ENCODE data around the gene LRRC4B. TPM values are rescaled to one million over a fixed set of nuclear protein-coding genes. Genes with fewer than 3 reads are reported as not detected.
"Not testable (repeated sequence)": the region's sequence is repeated elsewhere in the genome, so short reads cannot be mapped to it uniquely, and the experiment has no call there.

LRRC4B gene
- total and polyA plus RNA-seq, 2 experiments from 2014 or later = 5.8 to 56.4 TPM

DNA sequence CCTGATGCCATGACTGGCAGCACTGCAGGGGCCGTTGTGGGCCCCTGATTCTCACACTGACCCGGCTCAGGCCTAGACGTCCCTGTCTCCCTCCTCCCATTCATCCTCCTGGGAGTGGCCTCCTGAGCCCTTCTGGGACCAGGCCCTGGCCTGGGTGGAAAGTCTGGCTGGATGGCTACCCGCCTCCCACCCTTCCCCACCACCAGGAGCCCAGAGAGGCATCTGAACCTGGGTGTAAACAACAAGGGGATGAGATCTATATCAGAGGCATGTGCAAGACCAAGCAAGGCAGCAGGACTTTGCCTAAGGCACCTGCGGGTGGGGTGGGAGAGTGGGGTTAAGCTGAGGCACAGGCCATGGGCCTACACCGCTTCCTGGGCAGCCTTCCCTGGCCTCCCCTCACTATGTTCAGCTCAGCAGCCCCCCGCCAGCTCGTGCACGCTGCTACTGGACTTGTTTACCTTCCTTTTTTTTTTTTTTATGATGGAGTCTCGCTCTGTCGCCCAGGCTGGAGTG lies 32.5 kb downstream of the LRRC4B start:
- no peak for DNase-seq (ENCODE audit: low read depth in 1 of 2, low spot score in 1 of 2)
- Histone ChIP-seq H3K27ac (no peak overlapping the region), H3K4me1 (ENCODE audit: low read depth) (no peaks in the 10 kb centered on the region), H3K4me3 (no peak overlapping the region), H3K27me3 (no peaks in the 10 kb centered on the region), H3K36me3 (no peaks in the 10 kb centered on the region), H3K9me3 (ENCODE audit: low read depth) (no peaks in the 10 kb centered on the region)
- TF ChIP-seq, protein P1, sequence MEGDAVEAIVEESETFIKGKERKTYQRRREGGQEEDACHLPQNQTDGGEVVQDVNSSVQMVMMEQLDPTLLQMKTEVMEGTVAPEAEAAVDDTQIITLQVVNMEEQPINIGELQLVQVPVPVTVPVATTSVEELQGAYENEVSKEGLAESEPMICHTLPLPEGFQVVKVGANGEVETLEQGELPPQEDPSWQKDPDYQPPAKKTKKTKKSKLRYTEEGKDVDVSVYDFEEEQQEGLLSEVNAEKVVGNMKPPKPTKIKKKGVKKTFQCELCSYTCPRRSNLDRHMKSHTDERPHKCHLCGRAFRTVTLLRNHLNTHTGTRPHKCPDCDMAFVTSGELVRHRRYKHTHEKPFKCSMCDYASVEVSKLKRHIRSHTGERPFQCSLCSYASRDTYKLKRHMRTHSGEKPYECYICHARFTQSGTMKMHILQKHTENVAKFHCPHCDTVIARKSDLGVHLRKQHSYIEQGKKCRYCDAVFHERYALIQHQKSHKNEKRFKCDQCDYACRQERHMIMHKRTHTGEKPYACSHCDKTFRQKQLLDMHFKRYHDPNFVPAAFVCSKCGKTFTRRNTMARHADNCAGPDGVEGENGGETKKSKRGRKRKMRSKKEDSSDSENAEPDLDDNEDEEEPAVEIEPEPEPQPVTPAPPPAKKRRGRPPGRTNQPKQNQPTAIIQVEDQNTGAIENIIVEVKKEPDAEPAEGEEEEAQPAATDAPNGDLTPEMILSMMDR (IDR thresholded peaks at IDR 0.05; ENCODE audit: low read depth, low read length) = no peak

DNA sequence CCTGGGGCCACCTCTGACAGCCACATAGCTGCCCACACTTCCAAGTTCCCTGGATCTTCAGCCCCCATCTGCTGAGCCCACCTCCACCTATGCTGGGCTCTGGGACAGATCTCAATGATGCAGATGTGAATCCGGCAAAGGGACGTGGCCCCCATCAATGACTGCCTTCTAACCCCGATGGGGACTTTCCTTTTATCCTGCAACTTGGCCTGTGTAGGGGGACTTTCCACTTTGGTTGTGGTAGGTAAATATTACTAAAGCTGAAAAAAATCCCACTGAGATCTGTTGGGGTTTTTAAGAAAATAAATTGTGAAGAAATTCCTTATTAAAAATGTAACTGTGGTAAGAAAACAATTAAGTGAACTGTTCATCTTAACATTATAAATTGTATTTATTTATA lies 33.8 kb downstream of the LRRC4B start:
- TF ChIP-seq, protein P1 (IDR thresholded peaks at IDR 0.05; ENCODE audit: low read depth, low read length) = no peak
- DNase-seq (ENCODE audit: low read depth in 1 of 2, low spot score in 1 of 2) = no peak
- Histone ChIP-seq H3K4me3 (no peak overlapping the region), H3K4me1 (ENCODE audit: low read depth) (no peaks in the 10 kb centered on the region), H3K36me3 (no peaks in the 10 kb centered on the region), H3K27ac (no peak overlapping the region), H3K9me3 (ENCODE audit: low read depth) (no peaks in the 10 kb centered on the region), H3K27me3 (no peaks in the 10 kb centered on the region)

DNA sequence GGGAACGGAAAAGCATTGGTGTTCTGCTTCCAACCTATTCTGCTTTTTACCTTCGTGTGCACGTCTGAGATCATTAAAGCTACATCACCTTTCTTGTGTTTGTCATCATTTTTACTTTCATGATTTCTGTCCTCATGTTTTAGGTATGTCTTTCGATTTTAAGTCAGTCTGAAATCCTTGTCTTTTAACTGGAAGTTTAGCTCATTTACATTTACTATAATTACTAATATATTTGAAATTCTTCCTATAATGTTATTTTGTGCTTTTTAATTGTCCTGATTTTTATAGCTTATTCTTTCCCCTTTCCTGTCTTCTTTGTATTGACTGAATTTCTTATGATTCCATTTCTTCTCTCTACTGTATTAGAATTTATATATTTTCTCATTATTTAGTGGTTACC lies 35.3 kb downstream of the LRRC4B start:
- H3K27me3 ChIP-seq = no peaks in the 10 kb centered on the region
- no peak for DNase-seq (ENCODE audit: low read depth in 1 of 2, low spot score in 1 of 2)
- H3K9me3 ChIP-seq (ENCODE audit: low read depth) = no peaks in the 10 kb centered on the region
- TF ChIP-seq, protein P1 (IDR thresholded peaks at IDR 0.05; ENCODE audit: low read depth, low read length) = no peak
- no peak overlapping the region for H3K4me3 ChIP-seq
- no peaks in the 10 kb centered on the region for H3K36me3 ChIP-seq
- H3K4me1 ChIP-seq (ENCODE audit: low read depth) = no peaks in the 10 kb centered on the region
- no peak overlapping the region for H3K27ac ChIP-seq

DNA sequence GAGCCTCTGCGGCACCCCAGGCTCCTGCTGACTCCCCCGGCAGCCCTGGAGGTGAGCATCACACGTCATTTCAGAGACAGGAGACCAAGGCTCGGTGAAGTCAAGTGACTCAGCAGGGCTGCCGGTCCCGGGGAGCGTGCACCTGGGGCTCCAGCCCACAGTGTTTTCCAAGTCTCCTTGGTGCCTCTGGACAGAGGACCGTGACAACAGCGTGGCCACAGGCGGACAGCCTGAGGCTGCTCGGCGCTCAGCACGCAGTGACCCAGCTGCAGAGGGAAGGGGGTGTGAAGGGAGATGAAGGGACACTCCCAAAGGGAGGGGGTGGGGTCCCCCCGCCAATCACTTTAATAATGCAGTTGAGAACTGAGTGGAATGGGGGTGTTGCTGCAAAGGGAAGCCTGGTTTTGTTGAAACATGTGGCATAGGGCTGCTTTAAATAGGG lies 37.0 kb downstream of the LRRC4B start:
- TF ChIP-seq, protein P1 (IDR thresholded peaks at IDR 0.05; ENCODE audit: low read depth, low read length) = no peak
- no peak overlapping the region for H3K4me3 ChIP-seq
- H3K9me3 ChIP-seq (ENCODE audit: low read depth) = no peaks in the 10 kb centered on the region
- no peak overlapping the region for H3K27ac ChIP-seq
- H3K27me3 ChIP-seq = no peaks in the 10 kb centered on the region
- no peaks in the 10 kb centered on the region for H3K4me1 ChIP-seq (ENCODE audit: low read depth)
- H3K36me3 ChIP-seq = no peaks in the 10 kb centered on the region
- no peak for DNase-seq (ENCODE audit: low read depth in 1 of 2, low spot score in 1 of 2)

DNA sequence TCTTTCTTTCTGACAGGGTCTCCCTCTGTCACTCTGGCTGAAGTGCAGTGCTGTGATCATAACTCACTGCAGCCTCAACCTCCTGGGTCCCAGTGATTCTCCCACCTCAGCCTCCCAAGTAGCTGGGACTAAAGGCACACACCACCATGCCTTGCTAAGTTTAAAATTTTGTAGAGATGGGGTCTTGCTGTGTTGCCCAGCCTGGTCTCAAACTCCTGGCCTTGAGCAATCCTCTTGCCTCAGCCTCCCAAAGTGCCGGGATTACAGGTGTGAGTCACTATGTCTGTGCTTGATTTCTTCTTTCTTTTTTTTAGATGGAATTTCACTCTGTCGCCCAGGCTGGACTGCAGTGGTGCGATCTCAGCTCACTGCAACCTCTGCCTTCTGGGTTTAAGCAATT lies 40.2 kb downstream of the LRRC4B start:
- H3K27ac ChIP-seq; H3K27me3 ChIP-seq; H3K4me3 ChIP-seq; H3K36me3 ChIP-seq; H3K4me1 ChIP-seq (ENCODE audit: low read depth); DNase-seq (ENCODE audit: low read depth in 1 of 2, low spot score in 1 of 2); H3K9me3 ChIP-seq (ENCODE audit: low read depth): not testable (repeated sequence)

DNA sequence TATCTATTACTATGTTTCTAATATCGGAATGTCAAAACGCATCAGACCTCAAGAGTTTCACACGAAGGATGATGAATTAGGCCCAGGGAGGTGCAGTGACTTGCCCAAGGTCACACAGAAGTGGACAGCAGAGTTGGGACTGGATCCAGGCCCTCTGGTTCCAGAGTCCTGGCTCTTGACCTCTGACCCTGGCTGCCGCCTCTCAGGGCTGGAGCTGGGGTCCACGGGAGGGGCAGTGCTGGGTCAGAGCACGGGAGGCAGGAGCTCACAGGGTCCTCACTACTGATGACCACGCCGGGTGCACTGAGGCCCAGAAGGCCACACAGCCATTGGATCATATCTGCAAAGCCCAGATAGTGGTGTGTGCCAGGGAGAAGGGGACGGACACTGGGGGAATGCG lies 45.4 kb downstream of the LRRC4B start:
- Histone ChIP-seq H3K27me3 (no peaks in the 10 kb centered on the region), H3K4me1 (ENCODE audit: low read depth) (no peaks in the 10 kb centered on the region), H3K27ac (no peak overlapping the region), H3K9me3 (ENCODE audit: low read depth) (no peaks in the 10 kb centered on the region), H3K36me3 (peaks cover 5% of the 10 kb centered on the region), H3K4me3 (no peak overlapping the region)
- no peak for DNase-seq (ENCODE audit: low read depth in 1 of 2, low spot score in 1 of 2)
- TF ChIP-seq, protein P1 (IDR thresholded peaks at IDR 0.05; ENCODE audit: low read depth, low read length) = no peak

All from cardiac muscle cell (in vitro differentiated cells and primary cell).